SK-N-SH (cell line): ENCODE results near the gene OTUB1. TPM values are rescaled to one million over a fixed set of nuclear protein-coding genes. Genes with fewer than 3 reads are reported as not detected.

Experiments
- CTCF ChIA-PET: fragments of 300-600, 350-600 bp; formaldehyde crosslinking; extraction: SDS; loops from one replicate; lab custom pipeline; 2021; lab: Yijun Ruan, JAX
- POLR2A ChIA-PET: fragments of 350-600 bp; sonication (Branson Sonifier 250); formaldehyde crosslinking; extraction: SDS; loops from one replicate; lab custom pipeline; 2020; ENCODE audit warnings: antibody characterized with exemption, inconsistent platforms; lab: Yijun Ruan, JAX
- DNase-seq: peaks from one replicate; pipeline ENCODE4 v3.0.0; 2012
- H2AFZ ChIP-seq: fragments of 200-600 bp; sonication (generic); 2 replicates; pipeline ENCODE4 v1.8.1; 2016; ENCODE audit warnings: antibody characterized with exemption, mild to moderate bottlenecking, low read depth
- H3F3A ChIP-seq: fragments of 200-600 bp; sonication (generic); replicated peaks from 2 replicates; pipeline ENCODE3; 2016; ENCODE audit warnings: antibody characterized with exemption, mild to moderate bottlenecking; ENCODE audit not compliant: insufficient read depth
- H3K27ac ChIP-seq, 2 experiments: fragments of 200-500 bp in 1 of 2; fragments of 200-600 bp in 1 of 2; sonication (Bioruptor generic) in 1 of 2; sonication (generic), shearing (Covaris generic) in 1 of 2; 2 replicates each; pipeline versions ENCODE4 v1.5.1 to v1.6.1; 2014 to 2016; ENCODE audit warnings: low read depth in 2 of 2, inconsistent platforms in 1 of 2, low read length in 1 of 2, mild to moderate bottlenecking in 1 of 2, mixed read lengths in 1 of 2
- H3K27me3 ChIP-seq: fragments of 200-600 bp; sonication (generic), shearing (Covaris generic); 2 replicates; pipeline ENCODE4 v1.6.1; 2016; ENCODE audit warnings: mixed run types; ENCODE audit not compliant: insufficient read depth
- H3K36me3 ChIP-seq, 2 experiments: fragments of 200-500 bp in 1 of 2; fragments of 200-600 bp in 1 of 2; sonication (Bioruptor generic) in 1 of 2; sonication (generic) in 1 of 2; replicated peaks in 1 of 2; 2 replicates each; pipeline versions ENCODE3 to v1.5.1; 2014 to 2016; ENCODE audit warnings: low read length in 1 of 2, mild to moderate bottlenecking in 1 of 2; ENCODE audit not compliant: insufficient read depth in 2 of 2, control insufficient read depth in 1 of 2
- H3K4me1 ChIP-seq, 2 experiments: fragments of 200-500 bp in 1 of 2; fragments of 200-600 bp in 1 of 2; sonication (Bioruptor generic) in 1 of 2; sonication (generic), shearing (Covaris generic) in 1 of 2; 2 replicates each; pipeline versions ENCODE4 v1.5.1 to v1.6.1; 2014 to 2016; ENCODE audit warnings: low read depth in 1 of 2, low read length in 1 of 2, mixed run types in 1 of 2; ENCODE audit not compliant: insufficient read depth in 2 of 2, control insufficient read depth in 1 of 2
- H3K4me2 ChIP-seq: fragments of 200-600 bp; sonication (generic), shearing (Covaris generic); 2 replicates; pipeline ENCODE4 v1.6.1; 2017; ENCODE audit warnings: mixed run types
- H3K4me3 ChIP-seq, 2 experiments: fragments of 200-500 bp in 1 of 2; fragments of 200-600 bp in 1 of 2; sonication (Bioruptor generic) in 1 of 2; sonication (generic), shearing (Covaris generic) in 1 of 2; 2 replicates each; pipeline versions ENCODE4 v1.5.1 to v1.8.1; 2014 to 2016; ENCODE audit warnings: low read depth in 2 of 2, inconsistent platforms in 1 of 2, low read length in 1 of 2, mild to moderate bottlenecking in 1 of 2, mixed read lengths in 1 of 2, moderate library complexity in 1 of 2
- H3K79me2 ChIP-seq: fragments of 200-600 bp; sonication (generic); 2 replicates; pipeline ENCODE4 v1.8.1; 2017; ENCODE audit warnings: mild to moderate bottlenecking; ENCODE audit not compliant: insufficient read depth
- H3K9ac ChIP-seq: fragments of 200-600 bp; sonication (generic); 2 replicates; pipeline ENCODE4 v1.6.1; 2017; ENCODE audit warnings: mixed run types
- H3K9me2 ChIP-seq: fragments of 200-600 bp; sonication (generic); 2 replicates; pipeline ENCODE4 v1.6.1; 2017; ENCODE audit warnings: mixed run types
- H3K9me3 ChIP-seq: fragments of 200-600 bp; sonication (generic); 2 replicates; pipeline ENCODE4 v1.6.1; 2017; ENCODE audit warnings: mixed run types, mild to moderate bottlenecking, moderate library complexity
- H4K20me1 ChIP-seq: fragments of 200-600 bp; sonication (generic); 2 replicates; pipeline ENCODE4 v1.6.1; 2017; ENCODE audit warnings: mild to moderate bottlenecking, mixed run types; ENCODE audit not compliant: insufficient read depth
- CTCF ChIP-seq: fragments of 200-600 bp; sonication (generic); IDR thresholded peaks from 2 replicates; pipeline ENCODE4 v1.6.1; 2017; ENCODE audit warnings: antibody characterized with exemption, mild to moderate bottlenecking, moderate library complexity
- ELF1 ChIP-seq: IDR thresholded peaks from 2 replicates; pipeline ENCODE4 v1.4.0; 2012
- EZH2phosphoT487 ChIP-seq: fragments of 200-600 bp; sonication (generic); IDR thresholded peaks from 2 replicates; pipeline ENCODE4 v1.6.1; 2017; ENCODE audit warnings: low read depth, mixed run types, mild to moderate bottlenecking, antibody characterized with exemption, moderate library complexity, borderline replicate concordance
- GABPA ChIP-seq: IDR thresholded peaks from 2 replicates; pipeline ENCODE4 v1.4.0; 2012; ENCODE audit warnings: low read depth, mild to moderate bottlenecking
- GATA2 ChIP-seq: sonication (generic); formaldehyde crosslinking; IDR thresholded peaks from 2 replicates; pipeline ENCODE4 v1.5.0; 2020; ENCODE audit warnings: mild to moderate bottlenecking, missing genetic modification reagents
- JUND ChIP-seq: IDR thresholded peaks from 2 replicates; pipeline ENCODE4 v1.4.0; 2012
- NFIC ChIP-seq: IDR thresholded peaks from 2 replicates; pipeline ENCODE4 v1.4.0; 2012; ENCODE audit warnings: borderline replicate concordance
- NRF1 ChIP-seq: IDR thresholded peaks from 2 replicates; pipeline ENCODE4 v1.6.1; 2012; ENCODE audit warnings: low read depth, mild to moderate bottlenecking, low read length
- PBX3 ChIP-seq: IDR thresholded peaks from 2 replicates; pipeline ENCODE4; 2012
- POLR2AphosphoS5 ChIP-seq: IDR thresholded peaks from 2 replicates; pipeline ENCODE4 v1.6.1; 2012; ENCODE audit warnings: low read depth, low read length
- REST ChIP-seq: IDR thresholded peaks from 2 replicates; pipeline ENCODE4 v1.6.1; 2012; ENCODE audit warnings: mild to moderate bottlenecking, low read depth, low read length, moderate library complexity
- RFX5 ChIP-seq: IDR thresholded peaks from 2 replicates; pipeline ENCODE4 v1.6.1; 2012; ENCODE audit warnings: mild to moderate bottlenecking, improper control_type of control experiment, low read length
- SIN3A ChIP-seq: IDR thresholded peaks from 2 replicates; pipeline ENCODE4 v1.6.1; 2012; ENCODE audit warnings: low read depth, mild to moderate bottlenecking, low read length, moderate library complexity, borderline replicate concordance
- SMC3 ChIP-seq: IDR thresholded peaks from 2 replicates; pipeline ENCODE4 v1.6.1; 2012; ENCODE audit warnings: low read depth, low read length, improper control_type of control experiment
- TAF1 ChIP-seq: IDR thresholded peaks from 2 replicates; pipeline ENCODE4 v1.6.1; 2012; ENCODE audit warnings: low read depth, mild to moderate bottlenecking, low read length, moderate library complexity, borderline replicate concordance
- USF1 ChIP-seq: IDR thresholded peaks from 2 replicates; pipeline ENCODE4 v1.4.0; 2012; ENCODE audit warnings: low read depth, borderline replicate concordance
- USF2 ChIP-seq: fragments of 150-350 bp; IDR thresholded peaks from 2 replicates; pipeline ENCODE4 v1.6.1; 2017; ENCODE audit warnings: antibody characterized with exemption, low read length, low read depth, borderline replicate concordance
- YY1 ChIP-seq: IDR thresholded peaks from 2 replicates; pipeline ENCODE4 v1.4.0; 2012; ENCODE audit warnings: low read depth, mild to moderate bottlenecking
- WGBS: methylation state at CpG from one replicate; pipeline ENCODE4 v1.1.6; 2017; ENCODE audit warnings: low lambda C conversion rate; 5-methylcytosine and 5-hydroxymethylcytosine counted together
- polyA plus RNA-seq, 3 experiments: library from polyadenylated mRNA; depleted of rRNA; stranded (reverse); fragments of >200 nt; gene quantifications; 2 replicates each; pipeline ENCODE4 v1.2.3, GENCODE V29; 2012

Gene OTUB1
- polyA plus RNA-seq, 1 of the 3 experiments (the other 2 are of a cell fraction) = 183 TPM

- CTCF ChIA-PET = no interaction called here
- H3K9ac ChIP-seq = no peak overlapping the region
- H3F3A ChIP-seq = no peaks in the 10 kb centered on the region
- no peaks in the 10 kb centered on the region for H3K9me2 ChIP-seq
- 82% methylated on average over 5 of the region's 5 CpGs for WGBS
- POLR2A ChIA-PET = no interaction called here
- no peak overlapping the region for H2AFZ ChIP-seq
- H3K4me2 ChIP-seq = no peak overlapping the region
- peaks cover 42% of the 10 kb centered on the region for H3K79me2 ChIP-seq
- H3K4me1 ChIP-seq = no peaks in the 10 kb centered on the region; a peak in 1 of 4 replicates
- DNase-seq = no peak
- TF ChIP-seq REST = no peak
- TF ChIP-seq USF2 = no peak
- TF ChIP-seq JUND = no peak
- no peak for TF ChIP-seq RFX5
- TF ChIP-seq GATA2 = no peak
- TF ChIP-seq NRF1 = no peak
- no peak for TF ChIP-seq NFIC
- no peak for TF ChIP-seq USF1
- no peak for TF ChIP-seq YY1
- TF ChIP-seq ELF1 = no peak
- TF ChIP-seq GABPA = no peak
- TF ChIP-seq PBX3 = no peak
- no peak for TF ChIP-seq SIN3A
- TF ChIP-seq CTCF = no peak
- TF ChIP-seq POLR2AphosphoS5 = no peak
- TF ChIP-seq TAF1 = no peak
- TF ChIP-seq EZH2phosphoT487 = no peak
- no peak for TF ChIP-seq SMC3
- H3K9me3 ChIP-seq = no peaks in the 10 kb centered on the region
- no peak overlapping the region for H3K4me3 ChIP-seq
- no peaks in the 10 kb centered on the region for H3K27me3 ChIP-seq
- no peak overlapping the region for H3K27ac ChIP-seq
- H3K36me3 ChIP-seq = peaks cover 25 to 41% of the 10 kb centered on the region in 2 experiments
- peaks cover 23% of the 10 kb centered on the region for H4K20me1 ChIP-seq
Observed at GRCh38 chr11:63993100-63993499, 6.9 kb downstream of the OTUB1 start.
